Posterior cingulate gyrus (tissue), 11 donors: ENCODE results near the gene SPSB3.

Experiments
- DNase-seq, 10 donors: peaks; one replicate each; pipeline versions ENCODE4 v3.0.0 to v3.0.0-alpha.2; 2020 to 2021; ENCODE audit warnings: mixed read lengths in 3 of 10
- intact Hi-C: fragments of 100-400 bp; cut with DNase I; formaldehyde crosslinking; loops from one replicate; pipeline ENCODE4 v1.15.1; 2023

Gene SPSB3

GRCh38 chr16:1776991-1777374 lies 5.4 kb downstream of the SPSB3 start:
- intact Hi-C loops, result no loop called here
- no peak for DNase-seq

- DNase-seq, result no peak
- intact Hi-C loops, result no loop called here
Measured at GRCh38 chr16:1776672-1776955, 5.8 kb downstream of the SPSB3 start.

- intact Hi-C loops, result no loop called here
- no peak for DNase-seq
Measured at GRCh38 chr16:1775846-1776671, 6.3 kb downstream of the SPSB3 start.

GRCh38 chr16:1775006-1775845 lies 7.1 kb downstream of the SPSB3 start:
- intact Hi-C loops, result no loop called here
- no peak for DNase-seq

- intact Hi-C loops, result loop anchor here (5.0 kb wide), 3 partner anchors 53 to 188 kb away; partner anchors contain the start of genes FAHD1, HAGH, MAPK8IP3 and RPS2
Measured at GRCh38 chr16:1774448-1774780, 8.0 kb downstream of the SPSB3 start.

GRCh38 chr16:1773703-1774447 lies 8.5 kb downstream of the SPSB3 start:
- peak in 1 of 10 donors; percentile 33 for DNase-seq
- intact Hi-C loops, result loop anchor here (5.0 kb wide), 3 partner anchors 53 to 188 kb away; partner anchors contain the start of genes FAHD1, HAGH, MAPK8IP3 and RPS2

More at GRCh38 chr16:1774448-1774780, 8.0 kb downstream of the SPSB3 start:
- no peak for DNase-seq

GRCh38 chr16:1772908-1773702 lies 9.3 kb downstream of the SPSB3 start, which contains the start of gene MRPS34:
Gene MRPS34, minus strand, starts transcription at chr16:1773134. Its CDS starts 15 bp downstream, at chr16:1773119.
- intact Hi-C loops, result loop anchor here (5.0 kb wide), 3 partner anchors 54 to 189 kb away; partner anchors contain the start of genes FAHD1, HAGH, MAPK8IP3 and RPS2
- DNase-seq, result peak; percentile 76 to 97 (median 83)

- intact Hi-C loops, result loop anchor here (5.0 kb wide), 3 partner anchors 55 to 190 kb away; partner anchors contain the start of genes FAHD1, HAGH, MAPK8IP3 and RPS2
- peak in 1 of 10 donors; percentile 26 for DNase-seq
Measured at GRCh38 chr16:1772362-1772907, 9.9 kb downstream of the SPSB3 start, which contains the start of gene EME2. Gene EME2, plus strand, starts transcription at chr16:1772810. Its CDS starts 418 bp downstream, at chr16:1773228.

- intact Hi-C loops, result loop anchor here (5.0 kb wide), 3 partner anchors 55 to 190 kb away; partner anchors contain the start of genes FAHD1, HAGH, MAPK8IP3 and RPS2
- DNase-seq, result no peak
Measured at GRCh38 chr16:1771864-1772361, 10.5 kb downstream of the SPSB3 start.

- intact Hi-C loops, result loop anchor here (5.0 kb wide), 3 partner anchors 56 to 191 kb away; partner anchors contain the start of genes FAHD1, HAGH, MAPK8IP3 and RPS2
- DNase-seq, result peak; percentile 65 to 98 (median 78)
Measured at GRCh38 chr16:1771188-1771863, 11.0 kb downstream of the SPSB3 start, which contains the start of gene NME3. Gene NME3, minus strand, starts transcription at chr16:1771543. Its CDS starts 9 bp downstream, at chr16:1771534.

- DNase-seq, result peak; percentile 47 to 96 (median 69)
- intact Hi-C loops, result loop anchor here (5.0 kb wide), 3 partner anchors 57 to 192 kb away; partner anchors contain the start of genes FAHD1, HAGH, MAPK8IP3 and RPS2
Measured at GRCh38 chr16:1770328-1771187, 11.8 kb downstream of the SPSB3 start.

- intact Hi-C loops, result loop anchor here (5.0 kb wide), 3 partner anchors 58 to 193 kb away; partner anchors contain the start of genes FAHD1, HAGH, MAPK8IP3 and RPS2
- no peak for DNase-seq
Measured at GRCh38 chr16:1769402-1770300, 12.7 kb downstream of the SPSB3 start.

GRCh38 chr16:1768767-1769401 lies 13.5 kb downstream of the SPSB3 start:
- no peak for DNase-seq
- intact Hi-C loops, result no loop called here

GRCh38 chr16:1768061-1768766 lies 14.2 kb downstream of the SPSB3 start:
- intact Hi-C loops, result no loop called here
- DNase-seq, result no peak
